ENCODE results near the gene KDM2A.
"Not testable (repeated sequence)": the region's sequence is repeated elsewhere in the genome, so short reads cannot be mapped to it uniquely, and the experiment has no call there.

KDM2A gene

DNA sequence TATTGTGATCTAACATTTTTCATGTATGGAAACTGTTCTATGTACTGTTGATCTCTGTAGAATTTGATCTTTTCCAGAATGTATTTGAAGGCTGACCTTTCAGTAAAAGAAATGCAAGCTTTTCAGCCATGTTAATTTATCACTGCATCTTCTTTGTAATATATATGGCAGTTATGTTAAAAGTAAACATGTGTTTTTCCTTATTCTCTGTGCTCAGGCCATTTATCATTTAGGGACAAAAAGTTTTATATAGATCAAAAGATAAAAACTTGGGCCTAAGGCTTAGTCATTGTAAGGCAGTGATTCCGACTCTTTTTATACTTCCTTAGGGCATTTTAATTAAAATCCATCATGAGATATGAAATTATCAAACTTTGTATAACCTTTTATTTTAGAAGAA is 48.7 kb downstream of the KDM2A start:
- H3K4me3 ChIP-seq (ENCODE audit: low read depth, low read length), result no peak overlapping the region
- no peak for DNase-seq (ENCODE audit: low read depth)
- TF ChIP-seq, protein P1, sequence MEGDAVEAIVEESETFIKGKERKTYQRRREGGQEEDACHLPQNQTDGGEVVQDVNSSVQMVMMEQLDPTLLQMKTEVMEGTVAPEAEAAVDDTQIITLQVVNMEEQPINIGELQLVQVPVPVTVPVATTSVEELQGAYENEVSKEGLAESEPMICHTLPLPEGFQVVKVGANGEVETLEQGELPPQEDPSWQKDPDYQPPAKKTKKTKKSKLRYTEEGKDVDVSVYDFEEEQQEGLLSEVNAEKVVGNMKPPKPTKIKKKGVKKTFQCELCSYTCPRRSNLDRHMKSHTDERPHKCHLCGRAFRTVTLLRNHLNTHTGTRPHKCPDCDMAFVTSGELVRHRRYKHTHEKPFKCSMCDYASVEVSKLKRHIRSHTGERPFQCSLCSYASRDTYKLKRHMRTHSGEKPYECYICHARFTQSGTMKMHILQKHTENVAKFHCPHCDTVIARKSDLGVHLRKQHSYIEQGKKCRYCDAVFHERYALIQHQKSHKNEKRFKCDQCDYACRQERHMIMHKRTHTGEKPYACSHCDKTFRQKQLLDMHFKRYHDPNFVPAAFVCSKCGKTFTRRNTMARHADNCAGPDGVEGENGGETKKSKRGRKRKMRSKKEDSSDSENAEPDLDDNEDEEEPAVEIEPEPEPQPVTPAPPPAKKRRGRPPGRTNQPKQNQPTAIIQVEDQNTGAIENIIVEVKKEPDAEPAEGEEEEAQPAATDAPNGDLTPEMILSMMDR (conservative IDR thresholded peaks at IDR 0.05; ENCODE audit: low read depth, low read length), result no peak

DNA sequence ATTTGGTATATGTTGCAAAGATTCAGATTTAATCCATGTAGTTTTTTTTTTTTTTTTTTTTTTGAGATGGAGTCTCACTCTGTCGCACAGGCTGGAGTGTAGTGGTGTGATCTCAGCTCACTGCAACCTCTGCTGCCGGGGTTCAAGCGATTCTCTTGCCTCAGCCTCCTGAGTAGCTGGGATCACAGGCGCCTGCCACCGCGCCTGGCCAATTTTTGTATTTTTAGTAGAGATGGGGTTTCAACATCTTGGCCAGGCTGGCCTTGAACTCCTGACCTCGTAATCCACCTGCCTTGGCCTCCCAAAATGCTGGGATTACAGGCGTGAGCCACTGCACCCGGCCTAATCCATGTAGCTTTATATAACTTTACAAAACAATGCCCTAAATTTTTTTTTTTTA is 49.8 kb downstream of the KDM2A start:
- DNase-seq (ENCODE audit: low read depth); H3K4me3 ChIP-seq (ENCODE audit: low read depth, low read length): not testable (repeated sequence)

DNA sequence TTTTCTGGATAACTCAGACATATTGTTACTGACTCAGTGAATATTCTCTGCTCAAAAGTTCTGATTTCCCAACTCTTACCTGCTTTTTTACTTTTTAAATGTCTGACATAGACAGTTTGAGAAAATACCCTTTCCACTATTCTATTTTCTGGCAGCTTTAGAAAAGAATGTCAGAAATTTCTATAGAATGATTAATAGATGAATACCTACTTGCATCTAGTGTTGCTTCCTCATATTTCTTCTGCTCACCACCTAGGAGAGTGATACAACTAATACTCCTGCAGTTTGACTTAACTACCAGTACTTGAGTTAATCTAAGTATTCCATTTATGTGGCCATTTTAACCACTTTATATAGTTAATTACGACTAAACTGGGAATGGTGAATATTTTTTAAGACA is 55.2 kb downstream of the KDM2A start:
- TF ChIP-seq, protein P1 (conservative IDR thresholded peaks at IDR 0.05; ENCODE audit: low read depth, low read length), result no peak
- DNase-seq (ENCODE audit: low read depth), result no peak
- H3K4me3 ChIP-seq (ENCODE audit: low read depth, low read length), result no peak overlapping the region

DNA sequence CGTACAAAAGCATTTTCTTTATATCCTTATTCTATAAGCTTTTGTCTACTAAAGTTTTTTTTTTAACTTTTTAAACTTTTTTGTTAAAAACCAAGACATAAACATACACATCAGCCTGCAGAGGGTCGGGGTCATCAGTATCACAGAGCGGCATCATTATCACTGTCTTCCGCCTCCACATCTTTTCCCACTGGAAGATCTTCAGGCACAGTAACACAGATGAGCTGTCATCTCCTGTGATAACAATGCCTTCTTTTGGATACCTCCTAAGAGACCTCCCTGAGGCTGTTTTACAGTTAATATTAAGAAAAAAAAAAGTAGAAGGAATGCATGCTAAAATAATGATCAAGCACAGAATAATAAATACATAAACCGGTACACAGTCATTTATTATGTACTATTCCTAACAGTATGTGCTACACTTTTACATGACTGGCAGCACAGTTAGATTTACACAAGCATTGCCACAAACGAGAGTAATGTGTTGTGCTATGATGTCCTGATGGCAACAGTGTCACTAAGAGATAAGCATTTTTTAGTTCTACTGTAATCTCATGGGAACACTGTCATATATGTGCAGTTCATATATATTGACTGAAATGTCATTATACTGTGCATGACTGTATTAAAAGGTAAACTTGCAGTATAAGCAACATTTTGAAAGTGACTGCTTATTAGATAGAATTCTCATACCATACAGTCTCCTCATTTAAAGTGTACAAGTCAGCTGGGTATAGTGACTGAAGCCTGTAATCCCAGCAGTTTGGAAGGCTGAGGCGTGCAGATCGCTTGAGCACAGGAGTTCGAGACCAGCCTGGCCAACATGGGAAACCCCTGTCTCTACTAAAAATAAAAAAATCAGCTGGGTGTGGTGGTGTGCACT is 58.6 kb downstream of the KDM2A start:
- H3K4me3 ChIP-seq (ENCODE audit: low read depth, low read length), result no peak overlapping the region
- TF ChIP-seq, protein P1 (conservative IDR thresholded peaks at IDR 0.05; ENCODE audit: low read depth, low read length), result no peak
- DNase-seq (ENCODE audit: low read depth), result no peak

DNA sequence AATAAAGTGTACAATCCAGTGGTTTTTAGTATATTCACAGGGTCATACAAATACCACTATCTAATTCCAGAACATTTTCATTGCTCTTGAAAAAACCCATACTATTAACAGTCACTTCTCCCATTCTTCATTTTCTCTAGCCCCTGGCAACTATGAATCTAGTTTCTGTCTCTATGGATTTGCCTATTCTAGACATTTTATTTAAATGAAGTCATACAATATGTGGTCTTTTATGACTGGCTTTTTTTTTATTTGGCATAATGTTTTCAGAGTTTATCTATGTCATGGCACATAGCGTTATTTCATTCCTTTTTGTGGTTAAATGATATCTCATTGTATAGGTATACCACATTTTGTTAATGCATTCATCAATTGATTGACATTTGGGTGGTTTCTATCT is 59.4 kb downstream of the KDM2A start:
- DNase-seq (ENCODE audit: low read depth), result no peak
- TF ChIP-seq, protein P1 (conservative IDR thresholded peaks at IDR 0.05; ENCODE audit: low read depth, low read length), result no peak
- H3K4me3 ChIP-seq (ENCODE audit: low read depth, low read length), result no peak overlapping the region

DNA sequence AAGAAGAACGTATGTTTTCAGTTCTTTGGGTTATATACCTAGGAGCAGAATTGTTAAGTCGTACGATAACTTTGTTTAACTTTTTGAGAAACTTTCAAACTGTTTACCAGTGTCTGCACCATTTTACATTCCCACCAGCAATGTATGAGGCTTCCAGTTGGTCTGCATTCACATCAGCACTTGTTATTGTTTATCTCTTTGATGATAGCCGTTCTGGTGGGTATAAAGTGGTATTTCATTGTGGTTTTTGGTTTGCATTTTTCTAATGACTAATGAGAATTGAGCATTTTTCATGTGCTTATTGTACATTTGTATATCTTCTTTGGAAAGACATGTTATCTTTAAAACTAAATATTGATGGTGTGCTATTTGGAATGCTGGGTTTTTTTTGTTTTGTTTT is 59.8 kb downstream of the KDM2A start:
- TF ChIP-seq, protein P1 (conservative IDR thresholded peaks at IDR 0.05; ENCODE audit: low read depth, low read length), result no peak
- no peak overlapping the region for H3K4me3 ChIP-seq (ENCODE audit: low read depth, low read length)
- DNase-seq (ENCODE audit: low read depth), result peak; percentile 42

DNA sequence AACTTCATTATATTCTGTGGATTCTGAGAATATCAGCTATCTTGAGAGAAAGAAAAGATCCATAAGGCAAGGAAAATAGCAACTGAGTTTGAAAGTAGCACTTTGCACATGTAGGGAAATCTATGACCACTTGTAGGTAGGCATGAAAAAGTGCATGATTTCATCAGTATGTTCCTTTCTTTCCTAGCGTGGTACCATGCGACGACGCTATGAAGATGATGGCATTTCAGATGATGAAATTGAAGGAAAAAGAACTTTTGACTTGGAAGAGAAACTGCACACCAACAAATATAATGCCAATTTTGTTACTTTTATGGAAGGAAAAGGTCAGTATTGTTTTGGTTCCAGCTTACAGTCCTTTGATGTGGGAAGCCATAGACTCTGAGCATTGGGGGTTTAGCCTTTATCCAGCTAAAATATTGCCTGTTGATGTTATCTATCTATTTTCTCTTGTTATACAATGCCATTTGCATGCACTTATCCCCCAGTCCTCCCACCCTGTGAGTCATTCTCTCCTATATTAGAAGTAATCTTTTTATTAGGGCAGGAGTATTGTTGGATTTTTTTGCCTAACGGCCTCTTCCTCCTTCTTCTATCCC is 60.9 kb downstream of the KDM2A start:
- no peak overlapping the region for H3K4me3 ChIP-seq (ENCODE audit: low read depth, low read length)
- no peak for DNase-seq (ENCODE audit: low read depth)
- TF ChIP-seq, protein P1 (conservative IDR thresholded peaks at IDR 0.05; ENCODE audit: low read depth, low read length), result no peak

Measured in choroid plexus epithelial cell (primary cell).